PC-3 (cell line): ENCODE measurements around the gene PLXDC1. TPM values are rescaled to one million over a fixed set of nuclear protein-coding genes. Genes with fewer than 3 reads are reported as not detected.

ENCODE experiments used
- ATAC-seq: fragments of 200-7000 bp; cut with Tn5 transposase; 2 replicates; pipeline ENCODE4 v1.9.1; 2020; ENCODE audit warnings: mild to moderate bottlenecking, moderate library complexity
- BruUV-seq: library from RNA; stranded (reverse); fragments of 400-500 nt; replicated peaks from 2 replicates; lab custom pipeline; 2021; lab: Mats Ljungman, UMichigan
- CTCF ChIA-PET: fragments of 300-600 bp; sonication (Branson Sonifier 250); formaldehyde crosslinking; loops from one replicate; lab custom pipeline; 2022; ENCODE audit warnings: antibody characterized with exemption; lab: Charles Lee
- POLR2A ChIA-PET: fragments of 300-600 bp; sonication (Branson Sonifier 250); formaldehyde crosslinking; loops from one replicate; lab custom pipeline; 2022; ENCODE audit warnings: antibody characterized with exemption; ENCODE audit not compliant: unreplicated experiment; lab: Charles Lee
- DNase-seq: peaks from one replicate; pipeline ENCODE4 v3.0.0-alpha.2; 2015
- H2AFZ ChIP-seq: fragments of 300-600 bp; sonication (generic); 2 replicates; pipeline ENCODE4 v1.6.0; 2016; ENCODE audit warnings: antibody characterized with exemption, low read length
- H3F3A ChIP-seq: fragments of 300-600 bp; sonication (generic); one replicate; pipeline ENCODE4 v1.6.0; 2017; ENCODE audit warnings: antibody characterized with exemption, low read length, control low read depth, mild to moderate bottlenecking; ENCODE audit not compliant: unreplicated experiment
- H3K27ac ChIP-seq: fragments of 300-600 bp; sonication (generic); 2 replicates; pipeline ENCODE4 v1.5.1; 2016; ENCODE audit warnings: mild to moderate bottlenecking, low read length
- H3K27me3 ChIP-seq: fragments of 300-600 bp; sonication (generic); 2 replicates; pipeline ENCODE4 v1.6.1; 2016; ENCODE audit warnings: low read length, mixed read lengths
- H3K36me3 ChIP-seq: fragments of 300-600 bp; sonication (generic); 2 replicates; pipeline ENCODE4 v1.6.1; 2016; ENCODE audit warnings: low read depth, mixed run types, low read length, mixed read lengths
- H3K4me1 ChIP-seq: fragments of 300-600 bp; sonication (generic); 2 replicates; pipeline ENCODE4 v1.5.1; 2016; ENCODE audit warnings: low read length; ENCODE audit not compliant: insufficient read depth
- H3K4me2 ChIP-seq: fragments of 300-600 bp; sonication (generic); 2 replicates; pipeline ENCODE4 v1.6.0; 2016; ENCODE audit warnings: low read length
- H3K4me3 ChIP-seq: fragments of 300-600 bp; sonication (generic); 2 replicates; pipeline ENCODE4 v1.5.1; 2016; ENCODE audit warnings: mild to moderate bottlenecking, low read length, mixed read lengths
- H3K79me2 ChIP-seq: fragments of 300-600 bp; sonication (generic); 2 replicates; pipeline ENCODE4 v1.6.1; 2017; ENCODE audit warnings: low read length, mixed read lengths
- H3K9ac ChIP-seq: fragments of 300-600 bp; sonication (generic); 2 replicates; pipeline ENCODE4 v1.6.0; 2016; ENCODE audit warnings: mild to moderate bottlenecking, low read length
- H3K9me2 ChIP-seq: fragments of 300-600 bp; sonication (generic); replicated peaks from 2 replicates; pipeline ENCODE4 v1.6.1; 2016; ENCODE audit warnings: mixed run types, low read length, mixed read lengths
- H3K9me3 ChIP-seq: fragments of 300-600 bp; sonication (generic); 2 replicates; pipeline ENCODE4 v1.6.1; 2016; ENCODE audit warnings: low read length, mixed read lengths
- H4K20me1 ChIP-seq: fragments of 300-600 bp; sonication (generic); 2 replicates; pipeline ENCODE4 v1.6.1; 2016; ENCODE audit warnings: low read length, mixed read lengths
- CTCF ChIP-seq: fragments of 300-600 bp; sonication (generic); conservative IDR thresholded peaks from 2 replicates; pipeline ENCODE4 v1.5.1; 2017; ENCODE audit warnings: antibody characterized with exemption, low read depth, mild to moderate bottlenecking, low read length
- EZH2 ChIP-seq: fragments of 300-600 bp; sonication (generic); IDR thresholded peaks from one replicate; pipeline ENCODE4 v1.6.1; 2017; ENCODE audit warnings: antibody characterized with exemption, mild to moderate bottlenecking, low read length; ENCODE audit not compliant: unreplicated experiment
- EZH2phosphoT487 ChIP-seq: fragments of 300-600 bp; sonication (generic); IDR thresholded peaks from 2 replicates; pipeline ENCODE4 v1.6.1; 2018; ENCODE audit warnings: mild to moderate bottlenecking, antibody characterized with exemption, low read length, borderline replicate concordance
- intact Hi-C: fragments of 100-400 bp; cut with micrococcal nuclease; formaldehyde crosslinking; loops from 2 replicates; pipeline ENCODE4 v1.9.0; 2023
- total RNA-seq: library from RNA; depleted of rRNA; stranded (reverse); fragments of >200 nt; gene quantifications from 2 replicates; pipeline ENCODE4 v1.2.3, GENCODE V29; 2014

PLXDC1 gene
- total RNA-seq, 1 experiment from 2014 or later, result not detected

- H3K79me2 ChIP-seq, result no peaks in the 10 kb centered on the region
- H3K4me1 ChIP-seq, result no peaks in the 10 kb centered on the region
- no peaks in the 10 kb centered on the region for H3F3A ChIP-seq
- ATAC-seq (no peak), DNase-seq (no peak)
- ChIA-PET CTCF (interaction anchor here (0.6 kb wide), 1 partner anchor 37 kb away, joined by 7 read pairs; no protein-coding TSS in a partner anchor), POLR2A (no interaction called here)
- TF ChIP-seq EZH2 (no peak), CTCF (no peak), EZH2phosphoT487 (no peak)
- no peaks in the 10 kb centered on the region for H3K9me3 ChIP-seq
- H3K27me3 ChIP-seq, result no peaks in the 10 kb centered on the region
- H2AFZ ChIP-seq, result no peak overlapping the region
- BruUV-seq, result no TSS peak
- H3K4me2 ChIP-seq, result no peak overlapping the region
- H3K27ac ChIP-seq, result no peak overlapping the region
- H3K9ac ChIP-seq, result no peak overlapping the region
- H4K20me1 ChIP-seq, result no peaks in the 10 kb centered on the region
- H3K36me3 ChIP-seq, result no peaks in the 10 kb centered on the region
- intact Hi-C loops, result no loop called here
- no peaks in the 10 kb centered on the region for H3K9me2 ChIP-seq
- H3K4me3 ChIP-seq, result no peak overlapping the region
These were observed 42.7 kb downstream of the PLXDC1 start for GRCh38 chr17:39108461-39109375.

DNA sequence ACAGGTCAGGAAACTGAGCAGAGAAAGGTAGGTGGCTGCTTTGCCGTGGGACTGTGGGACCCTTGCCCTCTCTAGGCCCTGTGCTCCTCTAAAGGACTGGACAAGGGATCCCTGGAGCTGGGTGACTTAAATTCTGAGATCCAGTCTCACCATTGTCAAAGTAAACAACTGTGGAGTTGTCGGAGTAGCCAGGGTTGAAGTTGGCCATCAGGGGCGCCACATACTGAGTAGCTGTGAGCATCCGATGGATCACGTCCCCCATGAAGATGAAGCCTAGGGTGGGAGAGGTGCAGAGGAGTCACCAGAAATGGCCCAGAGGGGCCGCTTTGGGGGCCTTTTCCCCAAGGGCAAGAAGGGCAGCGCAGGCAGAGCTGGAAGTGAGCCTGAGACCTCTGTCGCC lies 43.5 kb downstream of the PLXDC1 start:
- no peak for ATAC-seq
- intact Hi-C loops, result no loop called here

More for the DNA sequence above, 43.5 kb downstream of the PLXDC1 start:
- ChIA-PET POLR2A (no interaction called here), CTCF (interaction anchor here (0.6 kb wide), 1 partner anchor 38 kb away, joined by 7 read pairs; no protein-coding TSS in a partner anchor)
- Histone ChIP-seq H3K79me2 (no peaks in the 10 kb centered on the region), H4K20me1 (no peaks in the 10 kb centered on the region), H3K4me3 (no peak overlapping the region), H3K27ac (no peak overlapping the region), H3F3A (no peaks in the 10 kb centered on the region), H2AFZ (no peak overlapping the region), H3K4me2 (no peak overlapping the region), H3K36me3 (no peaks in the 10 kb centered on the region), H3K4me1 (no peaks in the 10 kb centered on the region), H3K27me3 (no peaks in the 10 kb centered on the region), H3K9ac (no peak overlapping the region), H3K9me2 (no peaks in the 10 kb centered on the region), H3K9me3 (no peaks in the 10 kb centered on the region)
- no peak for DNase-seq
- TF ChIP-seq CTCF (no peak), EZH2 (no peak), EZH2phosphoT487 (no peak)
- BruUV-seq, result no TSS peak
